ENCODE data around the gene PROM1. TPM values are rescaled to one million over a fixed set of nuclear protein-coding genes. Genes with fewer than 3 reads are reported as not detected.
A peak's percentile ranks its signal among the peaks of the same experiment; 100 is the strongest.

Gene PROM1
- total and polyA plus RNA-seq, 2 of the 8 experiments (the other 6 are each of a cell fraction or from before 2014, with no cell fraction given), result 36.0 to 59.7 TPM

- no peaks in the 10 kb centered on the region for H3K27me3 ChIP-seq (replicated peaks in 1 of 4; ENCODE audit: control insufficient read depth in 3 of 4, extremely low read depth in 1 of 4, insufficient read depth in 3 of 4, low read length in 3 of 4)
- no peak overlapping the region for H4K8ac ChIP-seq (ENCODE audit: extremely low read depth, insufficient read depth, low read length)
- ChIA-PET CTCF (ENCODE audit: partially characterized antibody) (interaction anchor here (0.6 to 2.2 kb wide), 4 partner anchors 165 to 1112 kb away, joined by 3 to 9 read pairs (median 4); no protein-coding TSS in a partner anchor), POLR2A (ENCODE audit: partially characterized antibody) (interaction anchor here (1.2 to 3.1 kb wide), 2 partner anchors 11 to 51 kb away, joined by 3 to 12 read pairs; partner anchors contain the start of gene PROM1)
- TF ChIP-seq ZNF274 (IDR thresholded peaks at IDR 0.05; ENCODE audit: borderline replicate concordance, extremely low read depth, low read length) (no peak), BACH1 (IDR thresholded peaks at IDR 0.05; ENCODE audit: low read length) (no peak), E2F6 (IDR thresholded peaks at IDR 0.05) (no peak), TBP (IDR thresholded peaks at IDR 0.05; ENCODE audit: low read depth, low read length) (no peak), SP4 (IDR thresholded peaks at IDR 0.05; ENCODE audit: low read length) (no peak), ATF3 (IDR thresholded peaks at IDR 0.05; ENCODE audit: insufficient read depth, low read depth, low read length) (no peak), EP300 (IDR thresholded peaks at IDR 0.05; ENCODE audit: borderline replicate concordance in 1 of 2, low read depth in 2 of 2, low read length in 2 of 2) (no peak), RAD21 (IDR thresholded peaks at IDR 0.05 in 1 of 2, conservative IDR thresholded peaks at IDR 0.05 in 1 of 2; ENCODE audit: low read depth in 2 of 2, low read length in 2 of 2) (no peak), PHF8 (conservative IDR thresholded peaks at IDR 0.05; ENCODE audit: low read depth, low read length) (no peak), CREB1 (IDR thresholded peaks at IDR 0.05) (no peak)
- H3K4me3 ChIP-seq (ENCODE audit: extremely low read depth in 1 of 4, insufficient read depth in 2 of 4, low read depth in 3 of 4, low read length in 4 of 4), result no peak overlapping the region
- H3K79me2 ChIP-seq (ENCODE audit: control insufficient read depth in 1 of 2, insufficient read depth in 2 of 2, low read length in 2 of 2), result no peaks in the 10 kb centered on the region
- H3K9me3 ChIP-seq (ENCODE audit: insufficient read depth in 2 of 2, low read depth in 1 of 2, low read length in 1 of 2), result no peaks in the 10 kb centered on the region
- no peak overlapping the region for H3K14ac ChIP-seq (ENCODE audit: insufficient read length)
- peak overlapping the region; percentile 11 for H4K5ac ChIP-seq (ENCODE audit: insufficient read length, low read depth, low read length)
- no peak overlapping the region for H3K56ac ChIP-seq (replicated peaks; ENCODE audit: insufficient read length, low read depth, low read length)
- 80% methylated on average over 2 of the region's 2 CpGs; no CpG with 5 or more reads in 1 of the 2 experiments for WGBS, 2 experiments (ENCODE audit: extremely low coverage in 1 of 2, insufficient coverage in 1 of 2, insufficient read length in 1 of 2, insufficient replicate concordance in 2 of 2, low coverage in 1 of 2, low lambda C conversion rate in 2 of 2, missing lambda C conversion rate in 1 of 2)
- H2BK120ac ChIP-seq (replicated peaks; ENCODE audit: low read depth, low read length), result no peak overlapping the region
- no peaks in the 10 kb centered on the region for H4K20me1 ChIP-seq (replicated peaks in 1 of 2; ENCODE audit: control insufficient read depth in 1 of 2, insufficient read depth in 2 of 2, low read length in 2 of 2)
- H2BK12ac ChIP-seq (ENCODE audit: low read depth, low read length), result peak overlapping the region; percentile 99; the same call in 1 of the 2 replicates
- no peaks in the 10 kb centered on the region; the same call in 1 of the 2 replicates for H3K79me1 ChIP-seq (ENCODE audit: low read depth, low read length)
- H2AK5ac ChIP-seq (ENCODE audit: low read depth, low read length), result peak overlapping the region; percentile 92; the same call in 1 of the 2 replicates
- FAIRE-seq (no peak), DNase-seq (ENCODE audit: low read depth in 1 of 2, low spot score in 2 of 2) (no peak)
- H2BK5ac ChIP-seq (ENCODE audit: low read depth, low read length), result peak overlapping the region; percentile 46; the same call in 1 of the 2 replicates
- H2BK15ac ChIP-seq (ENCODE audit: low read length), result no peak overlapping the region
- H2AFZ ChIP-seq (ENCODE audit: low read length), result no peak overlapping the region
- H4K91ac ChIP-seq (replicated peaks; ENCODE audit: insufficient read length, low read length), result no peak overlapping the region
- peak overlapping the region; percentile 24 for H3K4ac ChIP-seq (replicated peaks; ENCODE audit: insufficient read length, low read depth, low read length)
- H2BK20ac ChIP-seq (ENCODE audit: low read length), result no peak overlapping the region
- no peak overlapping the region for H3K9ac ChIP-seq (replicated peaks in 1 of 4; ENCODE audit: extremely low read depth in 1 of 4, low read depth in 3 of 4, low read length in 3 of 4)
- no peak overlapping the region for H3K27ac ChIP-seq (ENCODE audit: low read depth, low read length)
- no peak overlapping the region for H3K23ac ChIP-seq (ENCODE audit: insufficient read length)
- peaks cover 6 to 35% (median 25%) of the 10 kb centered on the region in 4 experiments; a peak in 5 of 7 replicates for H3K4me1 ChIP-seq (replicated peaks in 1 of 4; ENCODE audit: control insufficient read depth in 3 of 4, insufficient read depth in 4 of 4, low read length in 3 of 4)
- H3K23me2 ChIP-seq (ENCODE audit: low read depth, low read length), result 0 out of 2 replicates have a peak, but pooled peaks cover 1% of the 10 kb centered on the region
- H3K36me3 ChIP-seq (ENCODE audit: control insufficient read depth in 2 of 4, insufficient read depth in 4 of 4, low read length in 3 of 4), result no peaks in the 10 kb centered on the region
- H3K4me2 ChIP-seq (ENCODE audit: insufficient read depth in 1 of 2, low read depth in 2 of 2, low read length in 2 of 2), result peak overlapping the region; percentile 5 to 42; a peak in 1 of 4 replicates
- peak overlapping the region; percentile 51; the same call in 1 of the 2 replicates for H3K18ac ChIP-seq (ENCODE audit: extremely low read depth, low read length)
Measured at GRCh38 chr4:16031546-16032395, 52.1 kb downstream of the PROM1 start.

Measured in H1 (cell line).